HFF-Myc (cell line): ENCODE data around the gene MRPL52.
"Not testable (repeated sequence)": the region's sequence is repeated elsewhere in the genome, so short reads cannot be mapped to it uniquely, and the experiment has no call there.

Experiments used
- DNase-seq: peaks from one replicate; pipeline ENCODE4 v3.0.0-alpha.2; 2011; ENCODE audit warnings: low read depth; ENCODE audit errors: extremely low read depth
- H3K4me3 ChIP-seq: replicated peaks from 2 replicates; pipeline ENCODE4 v1.5.1; 2011; ENCODE audit warnings: low read depth, mild to moderate bottlenecking, control low read depth, low read length
- CTCF ChIP-seq: IDR thresholded peaks from 2 replicates; pipeline ENCODE4 v1.5.1; 2012; ENCODE audit warnings: mild to moderate bottlenecking, low read depth, low read length, control low read depth; ENCODE audit errors: missing control alignments

MRPL52 gene

DNA sequence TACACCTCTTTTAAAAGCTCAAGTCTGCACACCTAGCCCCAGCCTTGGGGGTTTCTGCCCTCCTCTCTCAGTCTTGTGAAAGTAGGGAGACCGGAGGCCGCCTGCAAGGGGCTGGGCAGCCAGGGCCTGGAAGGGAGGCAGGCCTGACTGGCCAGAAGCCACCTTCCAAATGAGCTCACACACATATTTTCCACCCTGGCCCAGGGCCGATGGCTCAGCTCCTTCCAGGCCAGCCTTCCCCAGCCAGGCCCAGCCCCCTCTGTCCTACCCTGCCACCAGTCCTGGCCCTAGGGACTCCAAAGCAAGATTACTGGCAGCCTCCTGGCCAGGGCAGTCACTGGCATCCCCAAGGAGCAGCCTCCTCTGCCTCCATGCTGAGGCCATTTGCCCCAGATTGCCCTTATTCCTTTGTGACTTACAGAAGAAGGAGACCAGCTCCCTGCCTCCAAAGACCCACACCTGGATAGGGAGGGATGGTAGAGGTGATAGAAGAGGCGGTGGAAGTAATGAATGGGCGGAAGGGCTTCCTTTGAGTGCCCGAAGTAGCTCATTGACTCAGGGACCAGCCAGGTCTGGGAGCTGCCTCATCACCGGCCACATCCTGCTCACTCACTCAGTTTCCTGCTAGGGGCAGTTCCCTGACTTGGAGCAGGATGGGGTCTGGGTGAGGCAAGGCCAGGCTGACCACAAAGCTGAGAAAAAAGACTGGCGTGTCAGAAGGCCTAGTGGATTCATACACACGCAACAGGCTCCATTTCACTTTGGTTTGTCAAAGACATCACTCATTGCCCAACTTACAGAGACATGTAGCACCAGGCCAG, 21.5 kb downstream of the MRPL52 start:
- no peak for TF ChIP-seq CTCF
- no peak for DNase-seq
- H3K4me3 ChIP-seq: no peak overlapping the region

DNA sequence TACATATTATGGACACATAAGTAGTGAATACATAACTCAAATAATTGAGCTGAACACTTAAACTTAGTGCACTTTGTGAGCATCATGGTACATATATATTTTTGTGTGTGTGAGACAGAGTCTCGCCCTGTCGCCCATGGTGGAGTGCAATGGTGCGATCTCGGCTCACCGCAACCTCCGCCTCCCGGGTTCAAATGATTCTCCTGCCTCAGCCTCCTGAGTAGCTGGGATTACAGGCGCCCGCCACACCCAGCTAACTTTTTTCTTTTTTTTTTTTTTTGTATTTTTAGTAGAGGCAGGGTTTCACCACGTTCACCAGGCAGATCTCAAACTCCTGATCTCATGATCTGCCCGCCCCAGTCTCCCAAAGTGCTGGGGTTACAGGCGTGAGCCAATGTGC, 22.5 kb downstream of the MRPL52 start:
- H3K4me3 ChIP-seq, DNase-seq: not testable (repeated sequence)

DNA sequence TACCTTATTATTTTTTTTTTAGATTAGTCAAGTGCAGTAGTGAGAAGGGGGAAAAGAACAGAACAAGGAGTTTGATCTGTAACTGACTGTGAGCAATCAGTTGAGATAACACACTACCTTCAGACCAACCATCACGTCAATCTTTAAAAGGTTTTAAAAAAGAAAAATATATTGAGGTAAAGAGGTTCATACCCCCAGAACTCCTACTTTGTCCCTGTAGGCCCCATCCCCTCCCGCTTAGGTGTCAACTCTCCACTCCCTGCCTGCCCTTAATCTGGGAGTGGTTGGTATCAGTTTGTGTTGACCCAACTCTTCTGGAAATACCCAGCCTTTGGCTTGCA, 22.9 kb downstream of the MRPL52 start:
- no peak for TF ChIP-seq CTCF
- H3K4me3 ChIP-seq: no peak overlapping the region
- no peak for DNase-seq

GRCh38 chr14:22852940-22853767, 23.5 kb downstream of the MRPL52 start:
- DNase-seq: no peak
- peak; percentile 81 for TF ChIP-seq CTCF

DNA sequence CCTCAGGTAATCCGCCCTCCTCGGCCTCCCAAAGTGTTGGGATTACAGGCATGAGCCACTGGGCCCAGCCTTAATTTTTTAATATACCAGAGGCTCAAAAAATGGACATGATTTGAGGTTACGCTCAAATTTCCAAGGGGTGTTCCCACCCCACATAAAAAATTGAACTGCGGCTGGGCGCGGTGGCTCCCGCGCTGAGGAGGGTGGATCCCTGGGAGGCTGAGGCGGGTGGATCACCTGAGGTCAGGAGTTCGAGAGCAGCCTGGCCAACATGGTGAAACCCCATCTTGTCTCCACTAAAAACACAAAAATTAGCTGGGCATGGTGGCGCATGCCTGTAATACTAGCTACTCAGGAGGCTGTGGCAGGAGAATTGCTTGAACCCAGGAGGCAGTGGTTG, 24.6 kb downstream of the MRPL52 start:
- H3K4me3 ChIP-seq, DNase-seq: not testable (repeated sequence)

More at GRCh38 chr14:22852940-22853767, 23.5 kb downstream of the MRPL52 start:
- H3K4me3 ChIP-seq: peak overlapping the region; percentile 27

GRCh38 chr14:22854963-22855724, 25.5 kb downstream of the MRPL52 start:
- no peak for TF ChIP-seq CTCF
- DNase-seq: no peak
- H3K4me3 ChIP-seq: no peak overlapping the region

GRCh38 chr14:22856428-22856827, 26.7 kb downstream of the MRPL52 start:
- DNase-seq: no peak
- no peak overlapping the region for H3K4me3 ChIP-seq
- no peak for TF ChIP-seq CTCF

DNA sequence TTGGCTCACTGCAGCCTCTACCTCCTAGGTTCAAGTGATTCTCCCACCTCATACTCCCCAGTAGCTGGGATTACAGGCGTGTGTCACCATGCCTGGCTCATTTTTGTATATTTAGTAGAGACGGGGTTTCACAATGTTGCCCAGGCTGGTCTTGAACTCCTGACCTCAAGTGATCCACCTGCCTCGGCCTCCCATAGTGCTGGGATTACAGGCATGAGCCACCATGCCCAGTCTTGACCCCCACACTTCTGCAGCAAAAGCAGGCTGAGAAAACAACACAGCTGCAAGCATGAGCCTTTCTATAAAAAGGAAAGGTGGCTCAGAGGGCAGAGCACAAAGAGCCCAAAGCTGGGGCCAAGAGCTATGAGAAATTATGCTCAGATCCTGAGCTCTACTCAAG, 30.7 kb downstream of the MRPL52 start:
- H3K4me3 ChIP-seq, DNase-seq: not testable (repeated sequence)
